ENCODE measurements around the gene GPC6.

DNA sequence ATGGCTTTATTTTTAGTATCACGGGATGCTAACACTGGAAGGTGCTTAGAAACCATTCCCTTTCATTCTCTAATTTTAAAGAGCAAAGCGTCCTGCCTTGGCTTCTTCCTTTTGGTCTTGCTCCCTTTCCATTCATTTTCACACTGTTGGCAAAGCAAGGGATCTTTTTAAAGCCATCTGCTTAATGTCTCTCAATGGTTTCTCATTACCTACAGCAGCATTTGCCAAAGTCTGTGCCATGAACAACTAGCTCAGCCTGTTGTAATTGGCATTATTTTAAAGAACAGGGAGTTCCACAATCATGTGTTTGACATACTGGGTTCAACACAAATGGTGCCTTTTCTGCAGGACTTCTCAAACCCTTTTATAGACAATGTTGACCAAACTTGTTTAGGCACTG is 444.3 kb downstream of the GPC6 start:
- TF ChIP-seq, protein P1, sequence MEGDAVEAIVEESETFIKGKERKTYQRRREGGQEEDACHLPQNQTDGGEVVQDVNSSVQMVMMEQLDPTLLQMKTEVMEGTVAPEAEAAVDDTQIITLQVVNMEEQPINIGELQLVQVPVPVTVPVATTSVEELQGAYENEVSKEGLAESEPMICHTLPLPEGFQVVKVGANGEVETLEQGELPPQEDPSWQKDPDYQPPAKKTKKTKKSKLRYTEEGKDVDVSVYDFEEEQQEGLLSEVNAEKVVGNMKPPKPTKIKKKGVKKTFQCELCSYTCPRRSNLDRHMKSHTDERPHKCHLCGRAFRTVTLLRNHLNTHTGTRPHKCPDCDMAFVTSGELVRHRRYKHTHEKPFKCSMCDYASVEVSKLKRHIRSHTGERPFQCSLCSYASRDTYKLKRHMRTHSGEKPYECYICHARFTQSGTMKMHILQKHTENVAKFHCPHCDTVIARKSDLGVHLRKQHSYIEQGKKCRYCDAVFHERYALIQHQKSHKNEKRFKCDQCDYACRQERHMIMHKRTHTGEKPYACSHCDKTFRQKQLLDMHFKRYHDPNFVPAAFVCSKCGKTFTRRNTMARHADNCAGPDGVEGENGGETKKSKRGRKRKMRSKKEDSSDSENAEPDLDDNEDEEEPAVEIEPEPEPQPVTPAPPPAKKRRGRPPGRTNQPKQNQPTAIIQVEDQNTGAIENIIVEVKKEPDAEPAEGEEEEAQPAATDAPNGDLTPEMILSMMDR (IDR thresholded peaks at IDR 0.05; ENCODE audit: insufficient read depth, low read length) = no peak
- no peak for TF ChIP-seq POLR2AphosphoS5 (IDR thresholded peaks at IDR 0.05; ENCODE audit: low read depth)
- TF ChIP-seq, protein P2, sequence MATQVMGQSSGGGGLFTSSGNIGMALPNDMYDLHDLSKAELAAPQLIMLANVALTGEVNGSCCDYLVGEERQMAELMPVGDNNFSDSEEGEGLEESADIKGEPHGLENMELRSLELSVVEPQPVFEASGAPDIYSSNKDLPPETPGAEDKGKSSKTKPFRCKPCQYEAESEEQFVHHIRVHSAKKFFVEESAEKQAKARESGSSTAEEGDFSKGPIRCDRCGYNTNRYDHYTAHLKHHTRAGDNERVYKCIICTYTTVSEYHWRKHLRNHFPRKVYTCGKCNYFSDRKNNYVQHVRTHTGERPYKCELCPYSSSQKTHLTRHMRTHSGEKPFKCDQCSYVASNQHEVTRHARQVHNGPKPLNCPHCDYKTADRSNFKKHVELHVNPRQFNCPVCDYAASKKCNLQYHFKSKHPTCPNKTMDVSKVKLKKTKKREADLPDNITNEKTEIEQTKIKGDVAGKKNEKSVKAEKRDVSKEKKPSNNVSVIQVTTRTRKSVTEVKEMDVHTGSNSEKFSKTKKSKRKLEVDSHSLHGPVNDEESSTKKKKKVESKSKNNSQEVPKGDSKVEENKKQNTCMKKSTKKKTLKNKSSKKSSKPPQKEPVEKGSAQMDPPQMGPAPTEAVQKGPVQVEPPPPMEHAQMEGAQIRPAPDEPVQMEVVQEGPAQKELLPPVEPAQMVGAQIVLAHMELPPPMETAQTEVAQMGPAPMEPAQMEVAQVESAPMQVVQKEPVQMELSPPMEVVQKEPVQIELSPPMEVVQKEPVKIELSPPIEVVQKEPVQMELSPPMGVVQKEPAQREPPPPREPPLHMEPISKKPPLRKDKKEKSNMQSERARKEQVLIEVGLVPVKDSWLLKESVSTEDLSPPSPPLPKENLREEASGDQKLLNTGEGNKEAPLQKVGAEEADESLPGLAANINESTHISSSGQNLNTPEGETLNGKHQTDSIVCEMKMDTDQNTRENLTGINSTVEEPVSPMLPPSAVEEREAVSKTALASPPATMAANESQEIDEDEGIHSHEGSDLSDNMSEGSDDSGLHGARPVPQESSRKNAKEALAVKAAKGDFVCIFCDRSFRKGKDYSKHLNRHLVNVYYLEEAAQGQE (IDR thresholded peaks at IDR 0.05; ENCODE audit: insufficient replicate concordance, low read depth) = no peak

Data from HL-60 (cell line).